Measurements from ENCODE around the gene KSR2. TPM values are rescaled to one million over a fixed set of nuclear protein-coding genes. Genes with fewer than 3 reads are reported as not detected.
A peak's percentile ranks its signal among the peaks of the same experiment; 100 is the strongest.

Gene KSR2
- total and polyA plus RNA-seq, 4 donors = 0.09 to 1.8 (median 0.37) TPM

GRCh38 chr12:117981267-117981666, 12.5 kb upstream of the KSR2 start:
- no peak for TF ChIP-seq CTCF (IDR thresholded peaks at IDR 0.05; ENCODE audit: control extremely low read depth, extremely low read depth)
- Histone ChIP-seq H3K9me3 (ENCODE audit: control insufficient read depth in 4 of 4, insufficient read depth in 3 of 4, low read length in 3 of 4) (no peaks in the 10 kb centered on the region), H3K9ac (ENCODE audit: insufficient read depth in 1 of 2, low read length in 2 of 2) (no peak overlapping the region), H3K27ac (ENCODE audit: low read depth in 1 of 2, low read length in 1 of 2) (no peak overlapping the region), H3K4me1 (ENCODE audit: control insufficient read depth in 5 of 5, insufficient read depth in 5 of 5, low read length in 5 of 5) (no peaks in the 10 kb centered on the region), H3K27me3 (ENCODE audit: control insufficient read depth in 3 of 3, insufficient read depth in 3 of 3, low read length in 2 of 3) (no peaks in the 10 kb centered on the region), H3K4me3 (no peak overlapping the region), H3K36me3 (ENCODE audit: control insufficient read depth in 4 of 4, insufficient read depth in 4 of 4, low read length in 4 of 4) (no peaks in the 10 kb centered on the region)
- DNase-seq = no peak
- ATAC-seq (ENCODE audit: insufficient read depth, low FRiP score) = no peak
- 80 to 87% methylated on average over 5 of the region's 5 CpGs for whole genome bisulfite sequencing, 2 donors

DNA sequence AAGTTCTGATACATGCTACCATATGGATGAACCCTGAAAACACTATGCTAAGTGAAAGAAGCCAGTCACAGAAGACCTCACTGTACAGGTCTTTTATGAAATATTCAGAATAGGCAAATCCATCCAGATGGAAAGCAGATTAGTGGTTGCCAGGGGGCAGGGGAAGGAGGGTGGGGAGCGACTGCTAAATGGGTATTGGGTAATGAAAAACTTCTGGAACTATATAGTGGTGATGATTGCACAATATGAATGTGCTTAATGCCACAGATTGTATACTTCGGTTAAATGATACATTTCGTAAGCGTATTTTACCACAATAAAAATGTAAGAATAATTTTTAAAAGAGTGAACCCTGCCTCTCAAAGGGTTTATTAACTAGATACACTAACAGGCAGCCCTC, 11.8 kb upstream of the KSR2 start:
- Histone ChIP-seq H3K27ac (ENCODE audit: low read depth in 1 of 2, low read length in 1 of 2) (no peak overlapping the region), H3K4me3 (no peak overlapping the region), H3K9me3 (ENCODE audit: control insufficient read depth in 4 of 4, insufficient read depth in 3 of 4, low read length in 3 of 4) (no peaks in the 10 kb centered on the region), H3K27me3 (ENCODE audit: control insufficient read depth in 3 of 3, insufficient read depth in 3 of 3, low read length in 2 of 3) (no peaks in the 10 kb centered on the region), H3K36me3 (ENCODE audit: control insufficient read depth in 4 of 4, insufficient read depth in 4 of 4, low read length in 4 of 4) (no peaks in the 10 kb centered on the region), H3K9ac (ENCODE audit: insufficient read depth in 1 of 2, low read length in 2 of 2) (no peak overlapping the region), H3K4me1 (ENCODE audit: control insufficient read depth in 5 of 5, insufficient read depth in 5 of 5, low read length in 5 of 5) (no peaks in the 10 kb centered on the region)
- ATAC-seq (ENCODE audit: insufficient read depth, low FRiP score) = no peak
- peak in 1 of 3 donors; percentile 8 for DNase-seq
- no peak for TF ChIP-seq CTCF (IDR thresholded peaks at IDR 0.05; ENCODE audit: control extremely low read depth, extremely low read depth)
- WGBS, 2 donors = 42 to 68% methylated on average over 4 of the region's 4 CpGs

DNA sequence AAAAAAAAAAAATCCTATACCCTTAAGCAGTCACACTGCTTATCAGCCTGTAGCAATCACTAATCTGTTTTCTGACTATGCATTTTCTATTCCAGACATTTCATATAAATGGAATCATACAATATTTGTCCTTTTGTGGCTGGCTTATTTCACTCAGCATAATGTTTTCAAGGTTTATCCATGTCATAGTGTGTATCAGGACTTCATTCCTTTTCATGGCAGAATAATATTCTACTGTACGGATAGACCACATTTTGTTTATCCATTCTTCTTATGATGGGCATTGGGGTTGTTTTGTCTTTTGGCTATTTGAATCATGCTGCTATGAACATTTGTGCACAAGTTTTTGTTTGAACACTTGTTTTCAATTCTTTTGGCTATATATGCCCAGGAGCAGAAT, 8.6 kb upstream of the KSR2 start:
- H3K4me1 ChIP-seq (ENCODE audit: control insufficient read depth in 5 of 5, insufficient read depth in 5 of 5, low read length in 5 of 5) = no peaks in the 10 kb centered on the region
- 97% methylated on average over 1 of the region's 1 CpG for WGBS, 2 donors
- ATAC-seq (ENCODE audit: insufficient read depth, low FRiP score) = no peak

More for the DNA sequence above, 8.6 kb upstream of the KSR2 start:
- Histone ChIP-seq H3K27me3 (ENCODE audit: control insufficient read depth in 3 of 3, insufficient read depth in 3 of 3, low read length in 2 of 3) (no peaks in the 10 kb centered on the region), H3K36me3 (ENCODE audit: control insufficient read depth in 4 of 4, insufficient read depth in 4 of 4, low read length in 4 of 4) (no peaks in the 10 kb centered on the region), H3K27ac (ENCODE audit: low read depth in 1 of 2, low read length in 1 of 2) (no peak overlapping the region), H3K9me3 (ENCODE audit: control insufficient read depth in 4 of 4, insufficient read depth in 3 of 4, low read length in 3 of 4) (peaks cover 0 to 2% (median 0%) of the 10 kb centered on the region in 4 donors), H3K9ac (ENCODE audit: insufficient read depth in 1 of 2, low read length in 2 of 2) (no peak overlapping the region), H3K4me3 (no peak overlapping the region)
- DNase-seq = no peak
- TF ChIP-seq CTCF (IDR thresholded peaks at IDR 0.05; ENCODE audit: control extremely low read depth, extremely low read depth) = no peak
